A549 (cell line): ENCODE data around the gene DAD1. TPM values are rescaled to one million over a fixed set of nuclear protein-coding genes. Genes with fewer than 3 reads are reported as not detected.
A peak's percentile ranks its signal among the peaks of the same experiment; 100 is the strongest.

Experiments used
- ATAC-seq, 2 experiments: fragments of 200-7000 bp in 1 of 2; fragments of >200 bp in 1 of 2; cut with Nextera tagmentation in 1 of 2; cut with Tn5 transposase in 1 of 2; 3 replicates each; pipeline versions ENCODE4 v1.8.0 to v1.9.1; 2018 to 2020; ENCODE audit warnings: mild to moderate bottlenecking in 1 of 2, moderate library complexity in 1 of 2
- CTCF ChIA-PET: fragments of 300-600 bp; sonication (Branson Sonifier 250); formaldehyde crosslinking; extraction: SDS; loops from one replicate; lab custom pipeline; 2021; ENCODE audit warnings: antibody characterized with exemption, inconsistent platforms; lab: Yijun Ruan, JAX
- POLR2A ChIA-PET: fragments of 350-600 bp; formaldehyde crosslinking; extraction: SDS; loops from one replicate; lab custom pipeline; 2021; ENCODE audit warnings: antibody characterized with exemption, inconsistent platforms; lab: Yijun Ruan, JAX
- DNase-seq, 2 experiments: peaks; one replicate each; pipeline versions ENCODE4 v3.0.0 to v3.0.0-alpha.2; 2011 to 2016; ENCODE audit warnings: low read depth in 1 of 2, low spot score in 1 of 2
- FAIRE-seq: peaks from 2 replicates; lab custom pipeline; 2011; peaks lifted over from hg19 to GRCh38; lab: Jason Lieb, UNC
- H3K27ac ChIP-seq, 2 experiments: fragments of >200 bp; sonication (Bioruptor Twin); formaldehyde crosslinking; 3 replicates each; pipeline ENCODE4 v1.5.1; 2016 to 2017
- H3K4me1 ChIP-seq: fragments of >200 bp; sonication (Bioruptor Twin); formaldehyde crosslinking; 3 replicates; pipeline ENCODE4 v1.6.1; 2016
- H3K4me2 ChIP-seq: fragments of >200 bp; sonication (Bioruptor Twin); formaldehyde crosslinking; 3 replicates; pipeline ENCODE4 v1.6.1; 2016
- H3K4me3 ChIP-seq: fragments of >200 bp; sonication (Bioruptor Twin); formaldehyde crosslinking; 3 replicates; pipeline ENCODE4 v1.5.1; 2016
- H3K9me3 ChIP-seq: fragments of >200 bp; sonication (Bioruptor Twin); formaldehyde crosslinking; 3 replicates; pipeline ENCODE4 v1.6.1; 2016
- CBX8 ChIP-seq: fragments of 200-600 bp; sonication (generic); IDR thresholded peaks from 2 replicates; pipeline ENCODE4 v1.6.1; 2016
- CEBPB ChIP-seq, 2 experiments: fragments of >200 bp in 1 of 2; sonication (Bioruptor Twin) in 1 of 2; formaldehyde crosslinking in 1 of 2; IDR thresholded peaks; 2 replicates each; pipeline ENCODE4 v1.6.1; 2012 to 2016
- CHD2 ChIP-seq: fragments of 150-350 bp; IDR thresholded peaks from 2 replicates; pipeline ENCODE4 v1.6.1; 2014; ENCODE audit warnings: low read length; ENCODE audit not compliant: partially characterized antibody
- CHD4 ChIP-seq: fragments of 200-600 bp; sonication (generic); IDR thresholded peaks from 2 replicates; pipeline ENCODE4 v1.6.1; 2016; ENCODE audit warnings: antibody characterized with exemption, mild to moderate bottlenecking, borderline replicate concordance
- EHMT2 ChIP-seq: fragments of 200-600 bp; sonication (generic); IDR thresholded peaks from 2 replicates; pipeline ENCODE4 v1.6.1; 2016; ENCODE audit warnings: antibody characterized with exemption, low read depth, mild to moderate bottlenecking, moderate library complexity
- GATA3 ChIP-seq: IDR thresholded peaks from 2 replicates; pipeline ENCODE4 v1.6.1; 2012; ENCODE audit warnings: borderline replicate concordance
- HDAC2 ChIP-seq: fragments of 200-600 bp; sonication (generic); IDR thresholded peaks from 2 replicates; pipeline ENCODE4 v1.6.1; 2016
- HEYL ChIP-seq: fragments of 250-450 bp; sonication (Bioruptor Pico); IDR thresholded peaks from 2 replicates; pipeline ENCODE4 v1.8.0; 2021; ENCODE audit warnings: mild to moderate bottlenecking, moderate library complexity
- HOXA7 ChIP-seq: fragments of 250-450 bp; sonication (Bioruptor Pico); IDR thresholded peaks from 2 replicates; pipeline ENCODE4 v1.5.0; 2020; ENCODE audit warnings: mild to moderate bottlenecking, moderate library complexity
- HOXB5 ChIP-seq: fragments of 250-450 bp; sonication (Bioruptor Pico); IDR thresholded peaks from 2 replicates; pipeline ENCODE4 v1.5.0; 2020; ENCODE audit warnings: mild to moderate bottlenecking, moderate library complexity
- JUNB ChIP-seq: fragments of >200 bp; sonication (Bioruptor Twin); formaldehyde crosslinking; IDR thresholded peaks from 2 replicates; pipeline ENCODE4 v1.6.1; 2016
- KDM1A ChIP-seq: fragments of 200-600 bp; sonication (generic); IDR thresholded peaks from 2 replicates; pipeline ENCODE4 v1.6.1; 2016; ENCODE audit warnings: low read depth, mild to moderate bottlenecking
- MAFK ChIP-seq: fragments of 450-650 bp; IDR thresholded peaks from 2 replicates; pipeline ENCODE4 v1.6.1; 2014; ENCODE audit not compliant: partially characterized antibody
- MAZ ChIP-seq: fragments of 150-350 bp; IDR thresholded peaks from 2 replicates; pipeline ENCODE4 v1.6.1; 2014; ENCODE audit warnings: antibody characterized with exemption, low read depth, low read length, borderline replicate concordance
- MYC ChIP-seq: IDR thresholded peaks from 2 replicates; pipeline ENCODE4 v1.6.1; 2012; ENCODE audit warnings: mild to moderate bottlenecking, inconsistent platforms, low read length, improper control_type of control experiment, borderline replicate concordance
- NFE2L2 ChIP-seq: fragments of 150-350 bp; conservative IDR thresholded peaks from 2 replicates; pipeline ENCODE4 v1.6.1; 2014; ENCODE audit warnings: low read length
- POLR2A ChIP-seq: IDR thresholded peaks from 2 replicates; pipeline ENCODE4 v1.6.1; 2012; ENCODE audit warnings: mild to moderate bottlenecking, low read length
- POLR2AphosphoS2 ChIP-seq: conservative IDR thresholded peaks from 2 replicates; pipeline ENCODE4 v1.6.1; 2012; ENCODE audit warnings: low read length, improper control_type of control experiment, inconsistent platforms
- RARB ChIP-seq: fragments of 250-450 bp; sonication (Bioruptor Pico); IDR thresholded peaks from 2 replicates; pipeline ENCODE4 v1.8.0; 2021; ENCODE audit warnings: mild to moderate bottlenecking, moderate library complexity
- RFX5 ChIP-seq: fragments of 450-650 bp; IDR thresholded peaks from 2 replicates; pipeline ENCODE4 v1.7.1; 2014; ENCODE audit warnings: antibody characterized with exemption, mild to moderate bottlenecking, moderate library complexity
- SMC3 ChIP-seq: fragments of >200 bp; sonication (Bioruptor Twin); formaldehyde crosslinking; IDR thresholded peaks from 3 replicates; pipeline ENCODE4 v1.6.1; 2018; ENCODE audit warnings: inconsistent platforms
- TP53 ChIP-seq: fragments of 250-450 bp; sonication (Bioruptor Pico); IDR thresholded peaks from 2 replicates; pipeline ENCODE4 v1.5.0; 2021; ENCODE audit warnings: mild to moderate bottlenecking, moderate library complexity
- ZFP36 ChIP-seq: fragments of 450-650 bp; IDR thresholded peaks from 2 replicates; pipeline ENCODE4 v1.6.1; 2014; ENCODE audit warnings: borderline replicate concordance; ENCODE audit not compliant: partially characterized antibody
- ZNF302 ChIP-seq: fragments of 250-450 bp; sonication (Bioruptor Pico); IDR thresholded peaks from 2 replicates; pipeline ENCODE4 v1.9.0; 2021; ENCODE audit warnings: inconsistent platforms, mild to moderate bottlenecking, moderate library complexity
- ZSCAN20 ChIP-seq: fragments of 250-450 bp; sonication (Bioruptor Pico); IDR thresholded peaks from 2 replicates; pipeline ENCODE4 v1.8.0; 2022; ENCODE audit warnings: mild to moderate bottlenecking, moderate library complexity
- WGBS: methylation state at CpG from one replicate; pipeline ENCODE4 v1.1.6; 2017; ENCODE audit errors: missing lambda C conversion rate; 5-methylcytosine and 5-hydroxymethylcytosine counted together
- polyA plus RNA-seq, 4 experiments: library from polyadenylated mRNA; depleted of rRNA in 3 of 4; stranded (reverse); fragments of >200 nt; fragmentation: RNase III in 1 of 4; extraction: RNeasy Plus Mini Kit Qiagen cat#74134 plus additional on column Dnase treatment in 1 of 4; gene quantifications; 2 replicates in 3 of 4; 3 replicates in 1 of 4; pipeline ENCODE4 v1.2.3, GENCODE V29; 2011 to 2017
- TF ChIP-seq, protein P1 (sequence below): IDR thresholded peaks from 2 replicates; pipeline ENCODE4 v1.6.1; 2012
- TF ChIP-seq, protein P2 (sequence below): fragments of 150-350 bp; IDR thresholded peaks from 2 replicates; pipeline ENCODE4 v1.6.1; 2014; ENCODE audit warnings: low read depth, mild to moderate bottlenecking, low read length
- TF ChIP-seq, protein P3 (sequence below): fragments of >200 bp; sonication (Bioruptor Twin); formaldehyde crosslinking; IDR thresholded peaks from 2 replicates; pipeline ENCODE4 v1.6.1; 2016

Gene DAD1
- polyA plus RNA-seq, 2 of the 4 experiments (the other 2 are of a cell fraction), result 317 to 474 TPM

DNA sequence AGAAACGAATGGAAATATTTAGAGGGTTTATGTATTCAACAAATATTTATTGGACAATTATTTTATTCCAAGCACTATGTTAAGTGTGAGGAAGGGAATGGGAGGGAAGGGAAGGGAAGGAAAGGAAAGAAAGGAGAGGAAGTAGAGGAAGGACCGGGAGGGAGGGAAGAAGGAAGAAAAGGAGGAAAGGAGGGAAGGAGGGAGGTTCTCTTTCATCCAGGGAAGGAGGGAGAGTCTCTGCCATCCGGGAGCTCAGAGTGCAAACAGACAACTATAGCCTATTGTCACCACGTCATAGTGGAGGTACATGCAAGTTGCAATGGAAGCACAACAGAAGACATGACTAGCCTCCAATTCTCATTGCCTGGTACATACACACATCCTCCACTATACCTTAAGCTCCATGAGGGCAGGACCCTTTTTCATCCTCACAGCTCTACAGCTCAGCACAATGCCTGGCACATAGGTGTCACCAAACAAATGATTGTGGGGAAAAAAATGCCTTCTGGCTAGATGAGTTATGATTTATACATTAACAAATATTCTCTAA lies 48.1 kb downstream of the DAD1 start:
- no peak for FAIRE-seq
- Histone ChIP-seq H3K4me1 (peaks cover 20% of the 10 kb centered on the region), H3K27ac (no peak overlapping the region), H3K9me3 (no peaks in the 10 kb centered on the region), H3K4me2 (no peak overlapping the region), H3K4me3 (no peak overlapping the region)
- no peak for TF ChIP-seq RFX5
- no peak for TF ChIP-seq CBX8
- TF ChIP-seq ZNF302 (CRISPR knock-in tag), result no peak
- TF ChIP-seq CEBPB (IDR thresholded peaks at IDR 0.05), result no peak
- TF ChIP-seq EHMT2, result no peak
- TF ChIP-seq CHD4, result no peak
- no peak for TF ChIP-seq CHD2
- no peak for TF ChIP-seq MYC
- no peak for TF ChIP-seq POLR2AphosphoS2
- no peak for TF ChIP-seq ZFP36
- no peak for TF ChIP-seq ZSCAN20
- TF ChIP-seq HDAC2, result no peak
- TF ChIP-seq GATA3, result no peak
- TF ChIP-seq KDM1A, result no peak
- no peak for TF ChIP-seq HOXB5 (CRISPR knock-in tag)
- TF ChIP-seq, protein P1, sequence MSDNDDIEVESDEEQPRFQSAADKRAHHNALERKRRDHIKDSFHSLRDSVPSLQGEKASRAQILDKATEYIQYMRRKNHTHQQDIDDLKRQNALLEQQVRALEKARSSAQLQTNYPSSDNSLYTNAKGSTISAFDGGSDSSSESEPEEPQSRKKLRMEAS, result no peak
- CTCF ChIA-PET, result interaction anchor here (1.0 to 5.2 kb wide), 7 partner anchors 8 to 312 kb away, joined by 3 to 45 read pairs (median 4); no protein-coding TSS in a partner anchor
- POLR2A ChIA-PET, result no interaction called here
- ATAC-seq, result no peak
- 61% methylated on average over 4 of the region's 4 CpGs for WGBS
- DNase-seq, result no peak

DNA sequence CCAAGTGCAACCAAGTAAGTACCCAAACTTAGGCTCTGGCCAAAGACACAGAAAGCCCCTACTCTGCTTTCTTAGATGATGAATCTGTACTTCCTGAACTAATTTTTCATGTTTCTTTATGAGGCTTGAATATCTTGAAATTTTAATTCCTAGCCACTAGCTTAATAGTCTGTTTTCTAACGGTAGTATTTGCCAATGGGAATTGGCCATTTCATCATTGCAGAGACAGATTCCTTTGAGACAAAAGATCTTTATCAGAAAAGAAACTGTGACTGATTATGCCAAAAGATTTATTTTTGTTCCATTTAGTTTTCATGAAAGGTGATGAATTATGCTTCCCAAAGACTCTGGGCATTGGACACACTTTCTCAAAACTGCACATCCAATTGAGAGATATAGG lies 48.7 kb downstream of the DAD1 start:
- ChIA-PET POLR2A (no interaction called here), CTCF (interaction anchor here (1.0 to 5.2 kb wide), 5 partner anchors 12 to 312 kb away, joined by 3 to 45 read pairs (median 9); no protein-coding TSS in a partner anchor)
- H3K4me3 ChIP-seq, result no peak overlapping the region
- H3K4me2 ChIP-seq, result no peak overlapping the region
- DNase-seq, result no peak
- WGBS, result 70% methylated on average over 1 of the region's 1 CpG
- H3K27ac ChIP-seq, result peak overlapping the region; percentile 27 to 48; a peak in 4 of 6 replicates
- no peak for TF ChIP-seq HOXA7
- TF ChIP-seq, protein P2, sequence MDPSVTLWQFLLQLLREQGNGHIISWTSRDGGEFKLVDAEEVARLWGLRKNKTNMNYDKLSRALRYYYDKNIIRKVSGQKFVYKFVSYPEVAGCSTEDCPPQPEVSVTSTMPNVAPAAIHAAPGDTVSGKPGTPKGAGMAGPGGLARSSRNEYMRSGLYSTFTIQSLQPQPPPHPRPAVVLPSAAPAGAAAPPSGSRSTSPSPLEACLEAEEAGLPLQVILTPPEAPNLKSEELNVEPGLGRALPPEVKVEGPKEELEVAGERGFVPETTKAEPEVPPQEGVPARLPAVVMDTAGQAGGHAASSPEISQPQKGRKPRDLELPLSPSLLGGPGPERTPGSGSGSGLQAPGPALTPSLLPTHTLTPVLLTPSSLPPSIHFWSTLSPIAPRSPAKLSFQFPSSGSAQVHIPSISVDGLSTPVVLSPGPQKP, result no peak
- TF ChIP-seq MAZ, result no peak
- no peak for TF ChIP-seq JUNB
- TF ChIP-seq NFE2L2, result no peak
- no peak for TF ChIP-seq POLR2A
- TF ChIP-seq RARB (CRISPR knock-in tag), result no peak
- TF ChIP-seq, protein P1, result no peak
- no peak for TF ChIP-seq EHMT2
- TF ChIP-seq TP53, result no peak
- TF ChIP-seq, protein P3, sequence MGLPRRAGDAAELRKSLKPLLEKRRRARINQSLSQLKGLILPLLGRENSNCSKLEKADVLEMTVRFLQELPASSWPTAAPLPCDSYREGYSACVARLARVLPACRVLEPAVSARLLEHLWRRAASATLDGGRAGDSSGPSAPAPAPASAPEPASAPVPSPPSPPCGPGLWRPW, result no peak
- no peak for TF ChIP-seq HEYL (CRISPR knock-in tag)
- TF ChIP-seq SMC3, result no peak
- TF ChIP-seq MAFK, result no peak
- peaks cover 20% of the 10 kb centered on the region for H3K4me1 ChIP-seq
- FAIRE-seq, result no peak
- H3K9me3 ChIP-seq, result no peaks in the 10 kb centered on the region
- ATAC-seq, result no peak
